ENCODE results near the gene PARN. TPM values are rescaled to one million over a fixed set of nuclear protein-coding genes. Genes with fewer than 3 reads are reported as not detected.

Gene PARN
- total RNA-seq, 1 donor from 2014 or later, result 27.0 TPM

GRCh38 chr16:14529010-14529669 lies 100.9 kb downstream of the PARN start:
- peak; percentile 93 for DNase-seq (ENCODE audit: low spot score)

GRCh38 chr16:14528306-14528705 lies 101.8 kb downstream of the PARN start:
- no peak for DNase-seq (ENCODE audit: low spot score)

- no peak for DNase-seq (ENCODE audit: low spot score)
These were observed 102.5 kb downstream of the PARN start for GRCh38 chr16:14527411-14528044.

- DNase-seq (ENCODE audit: low spot score), result no peak
These were observed 104.5 kb downstream of the PARN start for GRCh38 chr16:14525596-14525995.

- DNase-seq (ENCODE audit: low spot score), result peak; percentile 89
These were observed 105.1 kb downstream of the PARN start for GRCh38 chr16:14524979-14525378.

GRCh38 chr16:14523632-14524031 lies 106.4 kb downstream of the PARN start:
- no peak for DNase-seq (ENCODE audit: low spot score)

GRCh38 chr16:14522671-14523070 lies 107.4 kb downstream of the PARN start:
- no peak for DNase-seq (ENCODE audit: low spot score)

GRCh38 chr16:14520753-14521152 lies 109.3 kb downstream of the PARN start:
- DNase-seq (ENCODE audit: low spot score), result no peak

GRCh38 chr16:14514967-14515366 lies 115.1 kb downstream of the PARN start:
- no peak for DNase-seq (ENCODE audit: low spot score)

GRCh38 chr16:14513389-14514107 lies 116.5 kb downstream of the PARN start:
- no peak for DNase-seq (ENCODE audit: low spot score)

- DNase-seq (ENCODE audit: low spot score), result no peak
These were observed 118.3 kb downstream of the PARN start for GRCh38 chr16:14511800-14512135.

- no peak for DNase-seq (ENCODE audit: low spot score)
These were observed 118.9 kb downstream of the PARN start for GRCh38 chr16:14510939-14511799.

- no peak for DNase-seq (ENCODE audit: low spot score)
These were observed 119.5 kb downstream of the PARN start for GRCh38 chr16:14510581-14510938.

- no peak for DNase-seq (ENCODE audit: low spot score)
These were observed 120.4 kb downstream of the PARN start for GRCh38 chr16:14509675-14510132.

- DNase-seq (ENCODE audit: low spot score), result peak; percentile 49
These were observed 121.0 kb downstream of the PARN start for GRCh38 chr16:14509055-14509454.

- no peak for DNase-seq (ENCODE audit: low spot score)
These were observed 124.2 kb downstream of the PARN start for GRCh38 chr16:14505846-14506245.

- no peak for DNase-seq (ENCODE audit: low spot score)
These were observed 126.9 kb downstream of the PARN start for GRCh38 chr16:14502932-14503741.

- DNase-seq (ENCODE audit: low spot score), result no peak
These were observed 127.7 kb downstream of the PARN start for GRCh38 chr16:14502256-14502875.

GRCh38 chr16:14501331-14502255 lies 128.5 kb downstream of the PARN start:
- DNase-seq (ENCODE audit: low spot score), result peak; percentile 87

GRCh38 chr16:14500791-14501190 lies 129.3 kb downstream of the PARN start:
- DNase-seq (ENCODE audit: low spot score), result no peak
